HepG2 (cell line): ENCODE data around the gene MAGEB17. TPM values are rescaled to one million over a fixed set of nuclear protein-coding genes. Genes with fewer than 3 reads are reported as not detected.

ENCODE experiments used
- ATAC-seq: fragments of 200-7000 bp; cut with Tn5 transposase; 3 replicates; pipeline ENCODE4 v1.9.1; 2020; ENCODE audit warnings: mild to moderate bottlenecking, moderate library complexity
- BruUV-seq: library from RNA; stranded (reverse); fragments of 400-500 nt; replicated peaks from 2 replicates; lab custom pipeline; 2021; lab: Mats Ljungman, UMichigan
- CTCF ChIA-PET: fragments of 300-600 bp; formaldehyde crosslinking; extraction: SDS; loops from one replicate; lab custom pipeline; 2021; ENCODE audit warnings: low total read pairs, inconsistent platforms, low intra/inter-chr PET ratio; lab: Yijun Ruan, JAX
- POLR2A ChIA-PET: fragments of 350-600 bp; sonication (Branson Sonifier 250); formaldehyde crosslinking; loops from one replicate; lab custom pipeline; 2020; ENCODE audit warnings: antibody characterized with exemption, inconsistent platforms; lab: Yijun Ruan, JAX
- DNase-seq: peaks from one replicate; pipeline ENCODE4 v3.0.0-alpha.2; 2015; ENCODE audit warnings: low spot score
- FAIRE-seq: peaks from 3 replicates; lab custom pipeline; 2011; peaks lifted over from hg19 to GRCh38; lab: Jason Lieb, UNC
- H2AFZ ChIP-seq: one replicate; pipeline ENCODE4 v1.6.1; 2011; ENCODE audit warnings: low read length, inconsistent platforms
- H3K27ac ChIP-seq: fragments of 300-600 bp; 3 replicates; pipeline ENCODE4 v1.8.0; 2011; ENCODE audit warnings: mixed run types, mild to moderate bottlenecking, mixed read lengths, low read length, inconsistent platforms; ENCODE audit not compliant: insufficient read depth; ENCODE audit errors: extremely low read length
- H3K27me3 ChIP-seq, 2 experiments: fragments of 200-600 bp in 1 of 2; 2 replicates in 1 of 2; 3 replicates in 1 of 2; pipeline versions ENCODE4 v1.6.0 to v1.8.0; 2011; ENCODE audit warnings: low read length in 2 of 2, mild to moderate bottlenecking in 2 of 2, moderate library complexity in 2 of 2, inconsistent platforms in 1 of 2; ENCODE audit not compliant: insufficient read depth in 2 of 2, control insufficient read depth in 1 of 2
- H3K36me3 ChIP-seq, 2 experiments: fragments of 200-600 bp in 1 of 2; replicated peaks in 1 of 2; 2 replicates in 1 of 2; 3 replicates in 1 of 2; pipeline versions ENCODE4 v1.5.1 to v1.8.0; 2011; ENCODE audit warnings: low read length in 2 of 2, inconsistent platforms in 1 of 2; ENCODE audit not compliant: insufficient read depth in 2 of 2, control insufficient read depth in 1 of 2
- H3K4me1 ChIP-seq: 2 replicates; pipeline ENCODE4 v1.5.1; 2012; ENCODE audit warnings: low read length, inconsistent platforms; ENCODE audit not compliant: insufficient read depth
- H3K4me2 ChIP-seq: 2 replicates; pipeline ENCODE4 v1.6.0; 2011; ENCODE audit warnings: low read depth, low read length, inconsistent platforms
- H3K4me3 ChIP-seq, 3 experiments: fragments of 200-600 bp in 1 of 3; sonication (generic), shearing (Covaris generic) in 1 of 3; replicated peaks in 1 of 3; 2 replicates each; pipeline ENCODE4 v1.5.1; 2011 to 2016; ENCODE audit warnings: low read length in 3 of 3, inconsistent platforms in 2 of 3, low read depth in 2 of 3, mild to moderate bottlenecking in 2 of 3, control low read depth in 1 of 3, mixed read lengths in 1 of 3; ENCODE audit not compliant: insufficient read depth in 1 of 3
- H3K79me2 ChIP-seq: one replicate; pipeline ENCODE4 v1.6.1; 2011; ENCODE audit warnings: low read length, inconsistent platforms; ENCODE audit not compliant: insufficient read depth
- H3K9ac ChIP-seq: 2 replicates; pipeline ENCODE4 v1.6.0; 2011; ENCODE audit warnings: mild to moderate bottlenecking, low read depth, low read length, inconsistent platforms; ENCODE audit not compliant: insufficient read depth
- H3K9me3 ChIP-seq: 2 replicates; pipeline ENCODE4 v1.5.1; 2012; ENCODE audit warnings: mild to moderate bottlenecking, low read length
- H4K20me1 ChIP-seq: 2 replicates; pipeline ENCODE4 v1.6.0; 2011; ENCODE audit warnings: inconsistent platforms, mild to moderate bottlenecking, low read length, moderate library complexity; ENCODE audit not compliant: insufficient read depth
- FOXC1 ChIP-seq: sonication (generic); formaldehyde crosslinking; IDR thresholded peaks from 2 replicates; pipeline ENCODE4 v1.8.0; 2022; ENCODE audit warnings: mild to moderate bottlenecking, missing genetic modification reagents, borderline replicate concordance
- JARID2 ChIP-seq: sonication (generic); formaldehyde crosslinking; IDR thresholded peaks from 2 replicates; pipeline ENCODE4 v1.8.1; 2023; ENCODE audit warnings: missing genetic modification reagents, inconsistent platforms; ENCODE audit not compliant: insufficient replicate concordance
- KLF15 ChIP-seq: sonication (generic); formaldehyde crosslinking; IDR thresholded peaks from 2 replicates; pipeline ENCODE4 v1.8.1; 2023; ENCODE audit warnings: borderline replicate concordance, mild to moderate bottlenecking, inconsistent platforms, missing genetic modification reagents, mixed read lengths
- MTA1 ChIP-seq: sonication (generic); formaldehyde crosslinking; IDR thresholded peaks from 2 replicates; pipeline ENCODE4 v1.4.0; 2020; ENCODE audit warnings: missing genetic modification reagents, mild to moderate bottlenecking, borderline replicate concordance
- NFE2L2 ChIP-seq: fragments of 150-350 bp; IDR thresholded peaks from 2 replicates; pipeline ENCODE4 v1.6.1; 2014; ENCODE audit warnings: low read length
- PHB2 ChIP-seq: fragments of 450-650 bp; IDR thresholded peaks from 2 replicates; pipeline ENCODE4 v1.6.1; 2018; ENCODE audit not compliant: partially characterized antibody
- ZFAT ChIP-seq: sonication (generic); formaldehyde crosslinking; conservative IDR thresholded peaks from 2 replicates; pipeline ENCODE4 v1.8.1; 2023; ENCODE audit warnings: missing genetic modification reagents, inconsistent platforms
- ZFP90 ChIP-seq: sonication (generic); formaldehyde crosslinking; IDR thresholded peaks from 2 replicates; pipeline ENCODE4 v1.8.0; 2022; ENCODE audit warnings: missing genetic modification reagents, mild to moderate bottlenecking, inconsistent platforms, borderline replicate concordance
- ZNF569 ChIP-seq: sonication (generic); formaldehyde crosslinking; IDR thresholded peaks from 2 replicates; pipeline ENCODE4 v1.5.0; 2020; ENCODE audit warnings: mild to moderate bottlenecking, missing genetic modification reagents, moderate library complexity, borderline replicate concordance
- WGBS: methylation state at CpG from one replicate; pipeline ENCODE4 v1.1.6; 2017; ENCODE audit warnings: low lambda C conversion rate; 5-methylcytosine and 5-hydroxymethylcytosine counted together
- in situ Hi-C: cut with HindIII; loops from 2 replicates; pipeline ENCODE4 v1.10.0; 2017; ENCODE audit warnings: low pct_unique_long_range_greater_than_20kb; ENCODE audit not compliant: extremely low pct_ligation_motif_present
- intact Hi-C: fragments of 100-400 bp; cut with micrococcal nuclease; formaldehyde crosslinking; loops from one replicate; pipeline ENCODE4 v1.10.0; 2022; ENCODE audit not compliant: unreplicated experiment
- polyA plus RNA-seq, 8 experiments: library from polyadenylated mRNA; depleted of rRNA in 3 of 8; stranded (reverse) in 7 of 8; unstranded in 1 of 8; fragments of >200 nt; fragmentation: Illumina TruSeq in 4 of 8; extraction: Trizol in 4 of 8; gene quantifications; 2 replicates each; pipeline versions ENCODE4 v1.2.1 to v1.2.3, GENCODE V29; 2011 to 2016; ENCODE audit warnings: low read depth in 4 of 8, missing spikeins in 1 of 8, mixed read lengths in 1 of 8; ENCODE audit not compliant: insufficient read depth in 1 of 8
- total RNA-seq, 5 experiments: library from RNA; depleted of rRNA; stranded (reverse); fragments of >200 nt; fragmentation: Illumina TruSeq; extraction: Trizol; gene quantifications; 2 replicates each; pipeline ENCODE4 v1.2.3, GENCODE V29; 2016; ENCODE audit warnings: low read depth in 1 of 5
- TF ChIP-seq, protein P1 (sequence below): IDR thresholded peaks from 2 replicates; pipeline ENCODE4 v1.6.1; 2016; ENCODE audit warnings: low read depth, missing genetic modification reagents, missing compliant biosample characterization
- TF ChIP-seq, protein P2 (sequence below): sonication (generic); formaldehyde crosslinking; conservative IDR thresholded peaks from 2 replicates; pipeline ENCODE4 v1.5.0; 2020; ENCODE audit warnings: missing genetic modification reagents

MAGEB17 gene
- total and polyA plus RNA-seq, 2 of the 13 experiments (the other 11 are each of a cell fraction or from before 2014, with no cell fraction given): not detected

DNA sequence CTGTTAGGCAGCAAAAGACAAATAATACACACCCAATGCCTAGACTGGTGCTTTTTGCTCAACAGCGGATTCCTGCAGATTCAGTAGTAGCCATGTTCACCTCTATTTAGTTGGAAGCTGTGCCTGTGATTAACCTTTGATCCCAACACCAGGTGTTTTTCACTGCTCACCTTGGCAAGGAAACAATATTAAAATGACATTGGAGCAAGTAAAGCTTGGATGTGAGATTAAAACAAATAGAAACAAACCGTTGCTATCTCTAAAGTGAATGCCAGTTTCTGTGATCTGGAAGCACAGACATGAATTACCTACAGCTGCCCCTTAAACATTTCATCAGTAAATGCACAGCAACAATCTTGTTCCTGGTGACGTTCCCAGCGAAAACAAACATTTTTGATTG is 35.7 kb downstream of the MAGEB17 start:
- TF ChIP-seq KLF15 (CRISPR knock-in tag): no peak
- no peak for TF ChIP-seq NFE2L2
- no peak for TF ChIP-seq ZFP90
- TF ChIP-seq, protein P1, sequence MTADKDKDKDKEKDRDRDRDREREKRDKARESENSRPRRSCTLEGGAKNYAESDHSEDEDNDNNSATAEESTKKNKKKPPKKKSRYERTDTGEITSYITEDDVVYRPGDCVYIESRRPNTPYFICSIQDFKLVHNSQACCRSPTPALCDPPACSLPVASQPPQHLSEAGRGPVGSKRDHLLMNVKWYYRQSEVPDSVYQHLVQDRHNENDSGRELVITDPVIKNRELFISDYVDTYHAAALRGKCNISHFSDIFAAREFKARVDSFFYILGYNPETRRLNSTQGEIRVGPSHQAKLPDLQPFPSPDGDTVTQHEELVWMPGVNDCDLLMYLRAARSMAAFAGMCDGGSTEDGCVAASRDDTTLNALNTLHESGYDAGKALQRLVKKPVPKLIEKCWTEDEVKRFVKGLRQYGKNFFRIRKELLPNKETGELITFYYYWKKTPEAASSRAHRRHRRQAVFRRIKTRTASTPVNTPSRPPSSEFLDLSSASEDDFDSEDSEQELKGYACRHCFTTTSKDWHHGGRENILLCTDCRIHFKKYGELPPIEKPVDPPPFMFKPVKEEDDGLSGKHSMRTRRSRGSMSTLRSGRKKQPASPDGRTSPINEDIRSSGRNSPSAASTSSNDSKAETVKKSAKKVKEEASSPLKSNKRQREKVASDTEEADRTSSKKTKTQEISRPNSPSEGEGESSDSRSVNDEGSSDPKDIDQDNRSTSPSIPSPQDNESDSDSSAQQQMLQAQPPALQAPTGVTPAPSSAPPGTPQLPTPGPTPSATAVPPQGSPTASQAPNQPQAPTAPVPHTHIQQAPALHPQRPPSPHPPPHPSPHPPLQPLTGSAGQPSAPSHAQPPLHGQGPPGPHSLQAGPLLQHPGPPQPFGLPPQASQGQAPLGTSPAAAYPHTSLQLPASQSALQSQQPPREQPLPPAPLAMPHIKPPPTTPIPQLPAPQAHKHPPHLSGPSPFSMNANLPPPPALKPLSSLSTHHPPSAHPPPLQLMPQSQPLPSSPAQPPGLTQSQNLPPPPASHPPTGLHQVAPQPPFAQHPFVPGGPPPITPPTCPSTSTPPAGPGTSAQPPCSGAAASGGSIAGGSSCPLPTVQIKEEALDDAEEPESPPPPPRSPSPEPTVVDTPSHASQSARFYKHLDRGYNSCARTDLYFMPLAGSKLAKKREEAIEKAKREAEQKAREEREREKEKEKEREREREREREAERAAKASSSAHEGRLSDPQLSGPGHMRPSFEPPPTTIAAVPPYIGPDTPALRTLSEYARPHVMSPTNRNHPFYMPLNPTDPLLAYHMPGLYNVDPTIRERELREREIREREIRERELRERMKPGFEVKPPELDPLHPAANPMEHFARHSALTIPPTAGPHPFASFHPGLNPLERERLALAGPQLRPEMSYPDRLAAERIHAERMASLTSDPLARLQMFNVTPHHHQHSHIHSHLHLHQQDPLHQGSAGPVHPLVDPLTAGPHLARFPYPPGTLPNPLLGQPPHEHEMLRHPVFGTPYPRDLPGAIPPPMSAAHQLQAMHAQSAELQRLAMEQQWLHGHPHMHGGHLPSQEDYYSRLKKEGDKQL (CRISPR knock-in tag): no peak
- TF ChIP-seq, protein P2, sequence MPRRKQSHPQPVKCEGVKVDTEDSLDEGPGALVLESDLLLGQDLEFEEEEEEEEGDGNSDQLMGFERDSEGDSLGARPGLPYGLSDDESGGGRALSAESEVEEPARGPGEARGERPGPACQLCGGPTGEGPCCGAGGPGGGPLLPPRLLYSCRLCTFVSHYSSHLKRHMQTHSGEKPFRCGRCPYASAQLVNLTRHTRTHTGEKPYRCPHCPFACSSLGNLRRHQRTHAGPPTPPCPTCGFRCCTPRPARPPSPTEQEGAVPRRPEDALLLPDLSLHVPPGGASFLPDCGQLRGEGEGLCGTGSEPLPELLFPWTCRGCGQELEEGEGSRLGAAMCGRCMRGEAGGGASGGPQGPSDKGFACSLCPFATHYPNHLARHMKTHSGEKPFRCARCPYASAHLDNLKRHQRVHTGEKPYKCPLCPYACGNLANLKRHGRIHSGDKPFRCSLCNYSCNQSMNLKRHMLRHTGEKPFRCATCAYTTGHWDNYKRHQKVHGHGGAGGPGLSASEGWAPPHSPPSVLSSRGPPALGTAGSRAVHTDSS (CRISPR knock-in tag): no peak
- TF ChIP-seq ZFAT (CRISPR knock-in tag): no peak
- no peak for TF ChIP-seq FOXC1
- TF ChIP-seq ZNF569 (CRISPR knock-in tag): no peak
- TF ChIP-seq JARID2 (CRISPR knock-in tag): no peak
- TF ChIP-seq PHB2: no peak
- no peak for TF ChIP-seq MTA1 (CRISPR knock-in tag)
- CTCF ChIA-PET: no interaction called here
- Histone ChIP-seq H3K79me2 (no peaks in the 10 kb centered on the region), H3K27me3 (no peaks in the 10 kb centered on the region), H3K9ac (no peak overlapping the region), H3K9me3 (no peaks in the 10 kb centered on the region), H3K36me3 (no peaks in the 10 kb centered on the region), H3K4me1 (no peaks in the 10 kb centered on the region), H3K27ac (no peak overlapping the region), H2AFZ (no peak overlapping the region), H3K4me2 (no peak overlapping the region), H3K4me3 (no peak overlapping the region), H4K20me1 (no peaks in the 10 kb centered on the region)
- WGBS: 43% methylated on average over 4 of the region's 4 CpGs
- ATAC-seq (no peak), DNase-seq (no peak), FAIRE-seq (no peak)
- intact Hi-C loops (no loop called here), in situ Hi-C loops (no loop called here)
- POLR2A ChIA-PET: no interaction called here
- no TSS peak for BruUV-seq
